LNCaP clone FGC (cell line): ENCODE measurements around the gene KRTAP12-1.
"Not testable (repeated sequence)": the region's sequence is repeated elsewhere in the genome, so short reads cannot be mapped to it uniquely, and the experiment has no call there.

Experiments
- DNase-seq: peaks from one replicate; pipeline ENCODE4 v3.0.0-alpha.2; 2011; ENCODE audit warnings: low read depth
- H3K4me3 ChIP-seq: 2 replicates; pipeline ENCODE4 v1.5.1; 2011; ENCODE audit warnings: mild to moderate bottlenecking, low read depth, low read length, control low read depth
- TF ChIP-seq, protein P1 (sequence below): IDR thresholded peaks from 2 replicates; pipeline ENCODE4 v1.5.1; 2012; ENCODE audit warnings: mild to moderate bottlenecking; ENCODE audit not compliant: control insufficient read depth, insufficient read depth; ENCODE audit errors: extremely low read depth

KRTAP12-1 gene

DNA sequence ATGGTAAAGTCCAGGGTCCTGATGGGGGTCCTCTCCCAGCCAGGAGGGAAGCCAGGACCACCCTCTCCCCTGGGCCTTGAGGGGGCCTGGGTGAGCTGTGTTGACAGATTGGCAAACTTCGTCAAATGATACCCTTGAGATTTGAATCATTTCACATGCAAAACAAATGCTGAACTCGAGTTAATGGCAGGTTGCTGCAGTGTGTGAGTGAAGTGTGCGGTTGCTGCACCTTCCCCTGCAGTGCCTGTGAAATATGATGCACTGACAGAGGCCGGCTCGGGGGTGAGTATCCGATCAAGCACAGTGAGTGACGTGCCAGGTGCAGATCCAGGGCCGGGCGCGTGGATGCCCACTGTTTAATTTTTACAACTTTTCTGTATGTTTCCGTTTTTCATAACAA, 5.7 kb upstream of the KRTAP12-1 start:
- TF ChIP-seq, protein P1, sequence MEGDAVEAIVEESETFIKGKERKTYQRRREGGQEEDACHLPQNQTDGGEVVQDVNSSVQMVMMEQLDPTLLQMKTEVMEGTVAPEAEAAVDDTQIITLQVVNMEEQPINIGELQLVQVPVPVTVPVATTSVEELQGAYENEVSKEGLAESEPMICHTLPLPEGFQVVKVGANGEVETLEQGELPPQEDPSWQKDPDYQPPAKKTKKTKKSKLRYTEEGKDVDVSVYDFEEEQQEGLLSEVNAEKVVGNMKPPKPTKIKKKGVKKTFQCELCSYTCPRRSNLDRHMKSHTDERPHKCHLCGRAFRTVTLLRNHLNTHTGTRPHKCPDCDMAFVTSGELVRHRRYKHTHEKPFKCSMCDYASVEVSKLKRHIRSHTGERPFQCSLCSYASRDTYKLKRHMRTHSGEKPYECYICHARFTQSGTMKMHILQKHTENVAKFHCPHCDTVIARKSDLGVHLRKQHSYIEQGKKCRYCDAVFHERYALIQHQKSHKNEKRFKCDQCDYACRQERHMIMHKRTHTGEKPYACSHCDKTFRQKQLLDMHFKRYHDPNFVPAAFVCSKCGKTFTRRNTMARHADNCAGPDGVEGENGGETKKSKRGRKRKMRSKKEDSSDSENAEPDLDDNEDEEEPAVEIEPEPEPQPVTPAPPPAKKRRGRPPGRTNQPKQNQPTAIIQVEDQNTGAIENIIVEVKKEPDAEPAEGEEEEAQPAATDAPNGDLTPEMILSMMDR: no peak
- H3K4me3 ChIP-seq: no peak overlapping the region
- DNase-seq: no peak

DNA sequence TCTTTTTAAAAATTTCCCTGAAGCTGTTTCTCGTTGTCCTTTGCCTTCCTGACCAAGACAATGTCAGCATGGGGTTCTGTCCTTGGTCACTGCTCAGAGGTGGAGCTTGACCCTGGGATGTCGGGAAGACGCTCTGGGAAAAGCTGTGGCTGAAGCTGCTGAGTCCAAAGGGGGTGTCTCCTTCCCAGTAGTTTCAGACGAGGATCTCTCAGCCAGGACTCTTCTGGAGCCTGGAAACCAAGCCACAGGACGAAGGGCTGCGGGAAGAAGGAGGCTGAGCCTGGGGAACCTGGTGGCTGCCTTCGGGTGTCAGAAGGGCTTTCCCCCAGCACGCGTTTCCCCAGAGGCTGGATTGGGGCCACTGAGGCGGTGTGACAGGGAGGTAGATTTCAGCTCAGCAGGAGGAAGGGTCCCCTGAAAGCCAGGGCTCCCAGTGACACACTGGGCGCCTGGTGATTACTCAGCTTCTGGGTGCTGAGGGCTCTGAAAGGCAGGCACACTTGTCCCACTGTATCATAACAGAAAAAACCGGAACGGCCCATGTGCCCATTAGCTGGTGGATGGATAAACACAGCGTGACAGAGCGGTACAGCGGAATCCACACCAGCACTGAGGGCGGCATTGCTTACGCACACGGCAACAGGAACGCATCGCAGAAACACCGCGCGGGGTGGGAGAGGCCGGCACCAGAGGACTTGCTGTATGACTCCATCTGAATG, 5.0 kb upstream of the KRTAP12-1 start:
- TF ChIP-seq, protein P1: no peak
- H3K4me3 ChIP-seq: no peak overlapping the region

DNA sequence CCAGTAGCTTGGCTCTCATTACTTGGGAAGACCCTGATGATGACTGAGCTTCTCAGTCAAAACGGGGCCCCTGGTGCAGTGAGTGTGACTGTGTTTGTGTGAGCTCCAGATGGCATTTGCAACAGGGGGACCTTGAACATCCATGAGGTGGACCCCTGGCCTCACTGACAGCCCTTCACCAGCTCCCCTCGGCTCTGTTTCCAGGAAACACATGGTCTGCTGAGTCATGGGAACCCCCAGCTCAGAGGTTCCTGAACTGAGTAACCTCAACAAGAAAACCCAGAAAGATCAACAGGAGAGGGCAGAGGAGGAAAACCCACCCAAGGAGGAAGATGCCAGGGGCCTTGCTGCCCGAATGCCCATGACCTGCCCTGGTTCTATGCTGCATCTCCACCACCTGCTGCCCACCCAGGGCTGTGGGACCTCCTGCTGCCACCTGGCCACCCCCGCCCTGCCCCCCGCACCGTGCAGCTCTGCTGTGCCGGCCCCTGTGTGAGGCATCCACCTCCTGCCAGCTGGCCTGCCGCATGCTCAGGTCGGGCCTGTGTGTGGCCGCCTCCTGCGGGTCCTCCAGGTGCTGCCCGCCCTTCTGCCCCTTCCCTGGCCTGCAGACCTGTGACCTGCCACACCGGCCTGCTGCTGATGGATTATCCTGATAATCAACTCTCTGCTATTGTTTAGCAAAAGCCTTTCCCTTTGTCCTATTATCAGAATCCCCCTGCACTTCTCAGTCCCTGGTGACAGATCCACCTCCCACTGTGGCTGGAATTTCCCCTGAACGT, 4.2 kb upstream of the KRTAP12-1 start:
- no peak for DNase-seq
- no peak overlapping the region for H3K4me3 ChIP-seq
- TF ChIP-seq, protein P1: no peak

More for the DNA sequence above, 5.0 kb upstream of the KRTAP12-1 start:
- no peak for DNase-seq

DNA sequence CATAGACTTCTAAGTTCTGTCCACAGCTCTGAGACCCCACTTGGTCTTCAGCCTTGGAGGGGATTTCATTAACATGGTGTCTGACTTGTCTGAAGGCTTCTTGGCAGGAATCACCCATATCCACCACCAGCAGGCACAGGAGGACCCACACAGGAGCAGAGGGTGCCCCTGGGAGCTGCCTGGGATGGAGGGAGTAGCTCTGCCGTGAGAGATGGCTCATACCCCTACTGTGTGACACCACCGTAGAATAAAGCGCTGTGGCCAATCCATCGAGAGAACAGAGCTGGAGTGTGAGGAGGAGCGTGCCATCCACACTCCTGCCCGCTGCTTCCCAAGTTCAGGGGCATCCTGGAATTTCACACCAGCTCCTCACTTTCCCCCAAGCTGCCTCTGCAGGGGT, 3.1 kb upstream of the KRTAP12-1 start:
- H3K4me3 ChIP-seq, DNase-seq: not testable (repeated sequence)

DNA sequence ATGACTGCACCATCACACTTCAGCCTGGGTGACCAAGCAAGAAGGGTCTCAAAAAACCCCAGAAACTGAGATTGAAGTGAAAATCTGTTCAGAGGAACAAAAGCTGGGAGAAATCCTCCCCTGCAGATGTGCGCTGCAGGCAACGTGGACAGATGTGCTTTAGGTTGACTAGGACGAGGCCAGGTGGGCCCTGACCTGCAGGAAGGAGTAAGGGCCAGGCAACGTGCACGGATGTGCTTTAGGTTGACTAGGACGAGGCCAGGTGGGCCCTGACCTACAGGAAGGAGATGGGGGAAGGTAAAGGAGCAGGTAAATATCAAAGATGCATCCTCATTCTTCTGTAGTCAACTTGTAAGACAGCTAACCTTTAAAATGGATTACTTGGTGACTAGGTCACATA, 2.5 kb upstream of the KRTAP12-1 start:
- TF ChIP-seq, protein P1: no peak
- DNase-seq: no peak
- no peak overlapping the region for H3K4me3 ChIP-seq

DNA sequence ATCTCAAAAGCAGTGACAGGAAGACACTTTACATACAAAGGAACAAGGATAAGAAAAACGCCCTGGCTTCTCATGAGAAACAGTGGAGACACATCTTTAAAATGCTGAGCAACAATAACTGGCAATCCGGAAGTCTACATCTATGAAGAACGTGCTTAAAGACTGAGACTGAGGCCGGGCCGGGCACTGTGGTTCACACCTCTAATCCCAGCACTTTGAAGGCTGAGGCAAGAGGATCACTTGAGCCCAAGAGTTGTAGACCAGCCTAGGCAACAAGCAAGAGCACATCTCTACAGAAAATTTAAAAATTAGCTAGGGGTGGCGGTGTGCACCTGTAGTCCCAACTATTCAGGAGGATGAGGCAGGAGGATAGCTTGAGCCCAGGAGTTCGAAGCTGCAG, 2.1 kb upstream of the KRTAP12-1 start:
- TF ChIP-seq, protein P1: no peak
- H3K4me3 ChIP-seq: no peak overlapping the region
- DNase-seq: no peak

DNA sequence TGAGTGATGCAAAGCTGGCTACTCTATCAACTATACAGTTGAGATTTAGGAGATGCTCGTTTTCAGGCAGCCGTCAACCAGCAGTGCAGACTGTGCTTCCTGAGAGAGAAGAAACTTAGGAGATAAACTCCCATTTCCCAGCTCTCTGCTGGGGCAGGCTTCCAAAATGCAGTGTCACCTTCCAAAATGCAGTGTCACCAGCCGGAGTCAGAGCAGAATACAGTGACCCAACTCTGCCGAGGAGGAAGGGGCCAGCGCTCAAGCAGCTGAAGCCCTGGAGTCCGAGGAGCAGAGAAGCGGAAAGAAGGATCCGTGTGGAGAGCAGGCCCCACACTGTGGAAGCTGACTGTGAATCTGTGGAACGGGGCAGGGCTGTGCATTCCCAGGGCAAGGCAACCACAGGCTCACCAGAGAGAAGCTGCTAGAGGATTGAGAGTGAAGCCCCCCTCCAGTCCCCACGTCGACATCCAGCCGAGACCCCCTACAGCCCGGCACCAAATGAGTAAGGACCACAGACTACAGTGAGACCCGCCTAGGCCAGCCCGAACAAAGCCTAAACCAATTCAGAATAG, 703 bp upstream of the KRTAP12-1 start:
- no peak for DNase-seq
- no peak overlapping the region for H3K4me3 ChIP-seq
- TF ChIP-seq, protein P1: no peak
